Smooth muscle cell (in vitro differentiated cells): ENCODE data around the gene CDCA5. TPM values are rescaled to one million over a fixed set of nuclear protein-coding genes. Genes with fewer than 3 reads are reported as not detected.

ENCODE experiments used
- DNase-seq: peaks from one replicate; lab custom pipeline; 2025; ENCODE audit not compliant: unreplicated experiment; lab: John Stamatoyannopoulos, UW
- H2AFZ ChIP-seq: fragments of 200-600 bp; sonication (generic); 2 replicates; pipeline ENCODE4 v1.6.0; 2016; ENCODE audit warnings: antibody characterized with exemption, low read depth, mild to moderate bottlenecking
- H3F3A ChIP-seq: fragments of 200-600 bp; sonication (generic); 2 replicates; pipeline ENCODE4 v1.6.0; 2017; ENCODE audit warnings: antibody characterized with exemption, low read depth
- H3K27ac ChIP-seq: fragments of 200-600 bp; sonication (generic); 2 replicates; pipeline ENCODE4 v1.5.1; 2016; ENCODE audit warnings: low read depth, mild to moderate bottlenecking
- H3K27me3 ChIP-seq: fragments of 200-600 bp; sonication (generic); 2 replicates; pipeline ENCODE4 v1.6.1; 2016; ENCODE audit warnings: low read depth, mild to moderate bottlenecking
- H3K36me3 ChIP-seq: fragments of 200-600 bp; sonication (generic); 2 replicates; pipeline ENCODE4 v1.5.1; 2016; ENCODE audit warnings: low read depth
- H3K4me1 ChIP-seq: fragments of 200-600 bp; sonication (generic); 2 replicates; pipeline ENCODE4 v1.5.1; 2016; ENCODE audit warnings: low read depth
- H3K4me2 ChIP-seq: fragments of 200-600 bp; sonication (generic); 2 replicates; pipeline ENCODE4 v1.6.0; 2016; ENCODE audit warnings: mild to moderate bottlenecking
- H3K4me3 ChIP-seq: fragments of 200-600 bp; sonication (generic); 2 replicates; pipeline ENCODE4 v1.5.1; 2016; ENCODE audit warnings: mild to moderate bottlenecking
- H3K79me2 ChIP-seq: fragments of 200-600 bp; sonication (generic); 2 replicates; pipeline ENCODE4 v1.6.0; 2016; ENCODE audit warnings: low read depth, mild to moderate bottlenecking
- H3K9ac ChIP-seq: fragments of 200-600 bp; sonication (generic); 2 replicates; pipeline ENCODE4 v1.6.0; 2016; ENCODE audit warnings: low read depth
- H3K9me3 ChIP-seq: fragments of 200-600 bp; sonication (generic); replicated peaks from 2 replicates; pipeline ENCODE4 v1.5.1; 2016; ENCODE audit warnings: low read depth
- H4K20me1 ChIP-seq: fragments of 200-600 bp; sonication (generic); 2 replicates; pipeline ENCODE4 v1.6.0; 2016; ENCODE audit warnings: low read depth
- CTCF ChIP-seq: fragments of 200-600 bp; sonication (generic); IDR thresholded peaks from 2 replicates; pipeline ENCODE4 v1.5.1; 2017; ENCODE audit warnings: borderline replicate concordance, mild to moderate bottlenecking, antibody characterized with exemption; ENCODE audit not compliant: insufficient read depth, poor library complexity, severe bottlenecking
- WGBS: methylation state at CpG from one replicate; pipeline ENCODE4 v1.1.7; 2016; ENCODE audit warnings: low lambda C conversion rate; 5-methylcytosine and 5-hydroxymethylcytosine counted together
- polyA plus RNA-seq: library from polyadenylated mRNA; unstranded; fragments of >200 nt; fragmentation: Nextera tagmentation; extraction: Ambion mirVana; gene quantifications from 2 replicates; pipeline ENCODE4 v1.2.1, GENCODE V29; 2016
- total RNA-seq: library from RNA; depleted of rRNA; stranded (reverse); fragments of >200 nt; gene quantifications from 2 replicates; pipeline ENCODE4 v1.2.3, GENCODE V29; 2014

The CDCA5 gene
- total and polyA plus RNA-seq, 2 experiments from 2014 or later = 8.0 to 11.2 TPM

GRCh38 chr11:65045728-65046127 is 38.1 kb downstream of the CDCA5 start:
- no peak overlapping the region for H3K9ac ChIP-seq
- no peaks in the 10 kb centered on the region for H3K36me3 ChIP-seq
- no peak for DNase-seq
- H3K9me3 ChIP-seq = no peaks in the 10 kb centered on the region
- H2AFZ ChIP-seq = no peak overlapping the region
- 93% methylated on average over 7 of the region's 7 CpGs for WGBS
- no peak overlapping the region for H3K27ac ChIP-seq
- no peaks in the 10 kb centered on the region for H3F3A ChIP-seq
- H3K27me3 ChIP-seq = no peaks in the 10 kb centered on the region
- no peaks in the 10 kb centered on the region for H3K4me1 ChIP-seq
- H3K4me3 ChIP-seq = no peak overlapping the region
- H4K20me1 ChIP-seq = no peaks in the 10 kb centered on the region
- H3K4me2 ChIP-seq = no peak overlapping the region
- peaks cover 5% of the 10 kb centered on the region for H3K79me2 ChIP-seq
- no peak for TF ChIP-seq CTCF

GRCh38 chr11:65045061-65045460 is 38.8 kb downstream of the CDCA5 start:
- no peak overlapping the region for H2AFZ ChIP-seq
- H3K4me3 ChIP-seq = no peak overlapping the region
- DNase-seq = no peak
- H3K27me3 ChIP-seq = no peaks in the 10 kb centered on the region
- 93% methylated on average over 5 of the region's 5 CpGs for WGBS
- no peak overlapping the region for H3K27ac ChIP-seq
- H3K36me3 ChIP-seq = no peaks in the 10 kb centered on the region
- peaks cover 5% of the 10 kb centered on the region for H3K79me2 ChIP-seq
- no peaks in the 10 kb centered on the region for H3K4me1 ChIP-seq
- no peaks in the 10 kb centered on the region for H4K20me1 ChIP-seq
- TF ChIP-seq CTCF = no peak
- H3K4me2 ChIP-seq = no peak overlapping the region
- H3F3A ChIP-seq = peaks cover 4% of the 10 kb centered on the region
- H3K9ac ChIP-seq = no peak overlapping the region
- no peaks in the 10 kb centered on the region for H3K9me3 ChIP-seq

- Histone ChIP-seq H3K36me3 (no peaks in the 10 kb centered on the region), H3K4me2 (no peak overlapping the region), H3K9ac (no peak overlapping the region), H3K27ac (no peak overlapping the region), H2AFZ (no peak overlapping the region), H3K27me3 (no peaks in the 10 kb centered on the region), H4K20me1 (no peaks in the 10 kb centered on the region), H3K4me3 (no peak overlapping the region), H3F3A (peaks cover 5% of the 10 kb centered on the region), H3K9me3 (no peaks in the 10 kb centered on the region), H3K4me1 (no peaks in the 10 kb centered on the region), H3K79me2 (peaks cover 5% of the 10 kb centered on the region)
- TF ChIP-seq CTCF = no peak
- 95% methylated on average over 23 of the region's 23 CpGs for WGBS
- no peak for DNase-seq
Measured at GRCh38 chr11:65043881-65044501, 39.8 kb downstream of the CDCA5 start.

- WGBS = 92% methylated on average over 6 of the region's 6 CpGs
- no peaks in the 10 kb centered on the region for H3K36me3 ChIP-seq
- no peaks in the 10 kb centered on the region for H3K4me1 ChIP-seq
- no peak overlapping the region for H2AFZ ChIP-seq
- no peak for DNase-seq
- peaks cover 5% of the 10 kb centered on the region for H3K79me2 ChIP-seq
- H3K27me3 ChIP-seq = no peaks in the 10 kb centered on the region
- no peak overlapping the region for H3K9ac ChIP-seq
- H3K27ac ChIP-seq = no peak overlapping the region
- H3F3A ChIP-seq = peaks cover 5% of the 10 kb centered on the region
- TF ChIP-seq CTCF = no peak
- no peak overlapping the region for H3K4me3 ChIP-seq
- no peaks in the 10 kb centered on the region for H4K20me1 ChIP-seq
- no peaks in the 10 kb centered on the region for H3K9me3 ChIP-seq
- H3K4me2 ChIP-seq = no peak overlapping the region
Measured at GRCh38 chr11:65042891-65043290, 40.9 kb downstream of the CDCA5 start.
